ENCODE data around the gene MCHR2. TPM values are rescaled to one million over a fixed set of nuclear protein-coding genes. Genes with fewer than 3 reads are reported as not detected.

MCHR2 gene
- total RNA-seq, 3 donors from 2014 or later (not counting 1 experiment from before 2014, with no cell fraction given), result not detected

DNA sequence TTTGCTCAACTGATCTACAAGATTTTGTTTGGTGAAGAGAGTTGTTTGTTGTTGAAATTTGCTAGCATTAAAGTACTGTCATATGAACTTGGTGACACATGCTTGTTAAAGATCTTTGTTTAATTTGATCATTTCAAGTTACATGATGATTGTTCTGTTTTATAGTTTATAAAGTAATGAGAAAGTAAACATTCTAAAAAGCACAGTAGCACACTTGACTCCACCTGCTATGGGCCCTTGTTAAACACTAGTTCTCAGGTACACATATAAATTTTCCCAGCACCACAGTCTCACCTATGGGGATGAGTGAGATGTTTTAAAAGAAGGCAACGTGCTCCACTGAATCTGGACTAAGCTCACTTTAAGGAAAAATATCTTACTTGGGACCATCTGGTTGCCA lies 14.1 kb downstream of the MCHR2 start:
- H3K36me3 Mint-ChIP-seq, result no peaks in the 10 kb centered on the region
- Histone ChIP-seq H3K27ac (ENCODE audit: low read length) (no peak overlapping the region), H3K36me3 (ENCODE audit: control insufficient read depth, insufficient read depth, low read length) (no peaks in the 10 kb centered on the region), H3K9me3 (ENCODE audit: control insufficient read depth, insufficient read depth, low read length) (peaks cover 3% of the 10 kb centered on the region), H3K27me3 (ENCODE audit: control insufficient read depth, insufficient read depth, low read length) (peaks cover 2% of the 10 kb centered on the region), H3K4me1 (ENCODE audit: control insufficient read depth, insufficient read depth, low read length) (no peaks in the 10 kb centered on the region), H3K4me3 (ENCODE audit: low read length) (no peak overlapping the region)
- H3K27ac Mint-ChIP-seq, result no peak overlapping the region
- no peaks in the 10 kb centered on the region for H3K27me3 Mint-ChIP-seq (ENCODE audit: low read depth in 2 of 2)
- intact Hi-C loops (cut with micrococcal nuclease), result no loop called here
- H3K4me1 Mint-ChIP-seq, result no peaks in the 10 kb centered on the region
- TF ChIP-seq, protein P1, sequence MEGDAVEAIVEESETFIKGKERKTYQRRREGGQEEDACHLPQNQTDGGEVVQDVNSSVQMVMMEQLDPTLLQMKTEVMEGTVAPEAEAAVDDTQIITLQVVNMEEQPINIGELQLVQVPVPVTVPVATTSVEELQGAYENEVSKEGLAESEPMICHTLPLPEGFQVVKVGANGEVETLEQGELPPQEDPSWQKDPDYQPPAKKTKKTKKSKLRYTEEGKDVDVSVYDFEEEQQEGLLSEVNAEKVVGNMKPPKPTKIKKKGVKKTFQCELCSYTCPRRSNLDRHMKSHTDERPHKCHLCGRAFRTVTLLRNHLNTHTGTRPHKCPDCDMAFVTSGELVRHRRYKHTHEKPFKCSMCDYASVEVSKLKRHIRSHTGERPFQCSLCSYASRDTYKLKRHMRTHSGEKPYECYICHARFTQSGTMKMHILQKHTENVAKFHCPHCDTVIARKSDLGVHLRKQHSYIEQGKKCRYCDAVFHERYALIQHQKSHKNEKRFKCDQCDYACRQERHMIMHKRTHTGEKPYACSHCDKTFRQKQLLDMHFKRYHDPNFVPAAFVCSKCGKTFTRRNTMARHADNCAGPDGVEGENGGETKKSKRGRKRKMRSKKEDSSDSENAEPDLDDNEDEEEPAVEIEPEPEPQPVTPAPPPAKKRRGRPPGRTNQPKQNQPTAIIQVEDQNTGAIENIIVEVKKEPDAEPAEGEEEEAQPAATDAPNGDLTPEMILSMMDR (IDR thresholded peaks at IDR 0.05), result no peak
- no peak for DNase-seq
- H3K4me3 Mint-ChIP-seq, result no peak overlapping the region
- WGBS (ENCODE audit: insufficient coverage), result 56% methylated on average over 1 of the region's 1 CpG
- no peak for ATAC-seq
- H3K9me3 Mint-ChIP-seq, result peaks cover 0 to 4% of the 10 kb centered on the region in 2 donors

DNA sequence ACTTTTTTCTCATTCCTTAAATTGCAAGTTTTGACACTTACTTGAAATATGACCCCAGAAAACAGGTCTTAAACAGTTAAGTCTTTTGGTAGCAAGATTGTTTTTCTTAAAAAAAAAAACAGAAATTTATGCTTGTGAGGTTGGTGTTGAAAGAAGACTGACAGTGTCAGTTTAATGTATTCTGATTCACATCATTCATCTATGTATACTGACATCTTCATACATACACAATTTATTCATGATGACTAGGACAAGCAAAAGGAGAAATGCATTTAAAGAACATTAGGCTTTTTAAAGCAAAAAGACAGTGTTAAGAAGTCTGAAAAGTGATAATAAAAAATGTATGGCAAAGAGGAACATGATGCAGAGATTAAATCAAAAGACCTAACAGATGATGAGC lies 27.0 kb downstream of the MCHR2 start:
- Histone ChIP-seq H3K4me1 (ENCODE audit: control insufficient read depth, insufficient read depth, low read length) (no peaks in the 10 kb centered on the region), H3K36me3 (ENCODE audit: control insufficient read depth, insufficient read depth, low read length) (no peaks in the 10 kb centered on the region), H3K27ac (ENCODE audit: low read length) (no peak overlapping the region), H3K27me3 (ENCODE audit: control insufficient read depth, insufficient read depth, low read length) (no peaks in the 10 kb centered on the region), H3K9me3 (ENCODE audit: control insufficient read depth, insufficient read depth, low read length) (no peaks in the 10 kb centered on the region), H3K4me3 (ENCODE audit: low read length) (no peak overlapping the region)
- DNase-seq, result no peak
- no peak for ATAC-seq
- Mint-ChIP-seq H3K36me3 (no peaks in the 10 kb centered on the region), H3K27ac (no peak overlapping the region), H3K4me3 (no peak overlapping the region), H3K27me3 (ENCODE audit: low read depth in 2 of 2) (no peaks in the 10 kb centered on the region), H3K9me3 (peaks cover 3 to 4% of the 10 kb centered on the region in 2 donors), H3K4me1 (no peaks in the 10 kb centered on the region)
- intact Hi-C loops (cut with micrococcal nuclease), result no loop called here
- TF ChIP-seq, protein P1 (IDR thresholded peaks at IDR 0.05), result no peak

DNA sequence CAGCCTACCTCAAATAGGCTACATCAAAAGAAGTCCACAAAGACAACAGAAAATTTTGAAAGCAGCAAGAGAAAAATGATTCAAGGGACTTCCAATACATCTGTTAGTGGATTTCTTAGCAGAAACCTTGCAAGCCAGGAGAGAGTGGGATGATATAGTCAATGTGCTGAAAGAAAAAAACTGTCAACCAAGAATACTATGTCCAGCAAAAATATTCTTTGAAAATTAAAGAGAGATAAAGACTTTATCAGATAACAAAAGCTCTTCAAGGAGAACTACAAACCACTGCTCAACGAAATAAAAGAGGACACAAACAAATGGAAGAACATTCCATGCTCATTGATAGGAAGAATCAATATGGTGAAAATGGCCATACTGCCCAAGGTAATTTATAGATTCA lies 34.0 kb downstream of the MCHR2 start:
- H3K36me3 Mint-ChIP-seq, result no peaks in the 10 kb centered on the region
- H3K27ac Mint-ChIP-seq, result no peak overlapping the region
- H3K9me3 ChIP-seq (ENCODE audit: control insufficient read depth, insufficient read depth, low read length), result peaks cover 8% of the 10 kb centered on the region
- H3K4me1 ChIP-seq (ENCODE audit: control insufficient read depth, insufficient read depth, low read length), result no peaks in the 10 kb centered on the region
- no peak for ATAC-seq
- no peak overlapping the region for H3K4me3 ChIP-seq (ENCODE audit: low read length)
- H3K36me3 ChIP-seq (ENCODE audit: control insufficient read depth, insufficient read depth, low read length), result no peaks in the 10 kb centered on the region
- peaks cover 13 to 18% of the 10 kb centered on the region in 2 donors for H3K9me3 Mint-ChIP-seq
- H3K4me3 Mint-ChIP-seq, result no peak overlapping the region
- no CpG with 5 or more reads among the region's 1 CpG for WGBS (ENCODE audit: insufficient coverage)
- TF ChIP-seq, protein P1 (IDR thresholded peaks at IDR 0.05), result no peak
- no peaks in the 10 kb centered on the region for H3K4me1 Mint-ChIP-seq
- H3K27ac ChIP-seq (ENCODE audit: low read length), result no peak overlapping the region
- intact Hi-C loops (cut with micrococcal nuclease), result no loop called here
- no peak for DNase-seq
- H3K27me3 Mint-ChIP-seq (ENCODE audit: low read depth in 2 of 2), result no peaks in the 10 kb centered on the region
- no peaks in the 10 kb centered on the region for H3K27me3 ChIP-seq (ENCODE audit: control insufficient read depth, insufficient read depth, low read length)

DNA sequence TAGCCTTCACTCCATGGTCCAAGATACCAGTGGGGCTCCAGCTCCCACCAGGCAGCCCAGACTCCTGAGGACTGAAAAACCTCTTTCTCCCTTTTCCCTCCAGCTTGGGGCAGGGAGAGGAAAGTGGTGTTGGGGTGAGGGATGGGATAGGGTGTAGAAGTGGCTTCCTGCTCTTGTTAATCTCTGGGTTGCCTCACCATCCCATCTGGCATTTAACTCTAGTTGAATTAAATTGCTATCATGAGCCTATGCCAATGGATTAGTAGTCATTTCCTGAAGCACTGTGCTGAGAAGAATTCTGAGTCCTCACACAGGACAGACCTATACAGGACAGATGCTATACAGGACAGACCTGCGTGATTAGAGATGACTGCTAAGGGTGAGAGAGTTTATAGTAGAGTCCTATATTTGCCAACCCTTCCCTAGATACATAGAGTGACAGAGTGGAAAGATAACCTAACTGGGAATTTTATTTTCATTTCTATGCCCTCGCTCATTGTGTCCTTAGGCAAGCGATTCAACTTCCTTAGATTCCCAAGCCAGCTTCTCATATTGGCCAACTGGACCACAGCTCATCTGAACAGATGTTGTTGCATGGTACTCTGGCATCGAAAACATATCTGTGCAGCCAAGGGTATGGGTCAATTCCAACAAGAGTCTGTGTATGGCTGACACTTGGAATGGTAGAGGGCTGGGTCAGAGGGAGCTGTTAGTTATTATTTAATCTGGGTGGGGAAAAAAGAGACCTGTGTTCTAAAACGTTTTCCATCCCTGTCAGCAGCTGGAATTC lies 42.8 kb downstream of the MCHR2 start:
- H3K36me3 Mint-ChIP-seq, result no peaks in the 10 kb centered on the region
- DNase-seq, result no peak
- H3K4me3 Mint-ChIP-seq, result no peak overlapping the region
- no peaks in the 10 kb centered on the region for H3K27me3 ChIP-seq (ENCODE audit: control insufficient read depth, insufficient read depth, low read length)
- TF ChIP-seq, protein P1 (IDR thresholded peaks at IDR 0.05), result no peak
- peaks cover under 1 to 2% of the 10 kb centered on the region in 2 donors for H3K9me3 Mint-ChIP-seq
- no peak for ATAC-seq
- no peaks in the 10 kb centered on the region for H3K27me3 Mint-ChIP-seq (ENCODE audit: low read depth in 2 of 2)
- intact Hi-C loops (cut with micrococcal nuclease), result no loop called here
- WGBS (ENCODE audit: insufficient coverage), result 83% methylated on average over 5 of the region's 5 CpGs
- H3K27ac ChIP-seq (ENCODE audit: low read length), result no peak overlapping the region
- H3K27ac Mint-ChIP-seq, result no peak overlapping the region
- H3K4me1 Mint-ChIP-seq, result no peaks in the 10 kb centered on the region
- H3K4me3 ChIP-seq (ENCODE audit: low read length), result no peak overlapping the region
- H3K4me1 ChIP-seq (ENCODE audit: control insufficient read depth, insufficient read depth, low read length), result no peaks in the 10 kb centered on the region
- H3K36me3 ChIP-seq (ENCODE audit: control insufficient read depth, insufficient read depth, low read length), result no peaks in the 10 kb centered on the region
- H3K9me3 ChIP-seq (ENCODE audit: control insufficient read depth, insufficient read depth, low read length), result no peaks in the 10 kb centered on the region

All from natural killer cell (primary cell).